Karpas-422 (cell line): ENCODE results near the gene DMPK. TPM values are rescaled to one million over a fixed set of nuclear protein-coding genes. Genes with fewer than 3 reads are reported as not detected.
"Not testable (repeated sequence)": the region's sequence is repeated elsewhere in the genome, so short reads cannot be mapped to it uniquely, and the experiment has no call there.

Experiments used
- DNase-seq: peaks from one replicate; pipeline ENCODE4 v3.0.0-alpha.2; 2015
- H2AFZ ChIP-seq: fragments of 200-600 bp; sonication (generic); 2 replicates; pipeline ENCODE4 v1.6.1; 2014; ENCODE audit warnings: antibody characterized with exemption, low read length, mixed read lengths
- H3K27ac ChIP-seq: fragments of 200-600 bp; sonication (generic); 2 replicates; pipeline ENCODE4 v1.5.1; 2014; ENCODE audit warnings: mild to moderate bottlenecking, low read length, moderate library complexity
- H3K27me3 ChIP-seq: fragments of 200-600 bp; sonication (generic); 2 replicates; pipeline ENCODE4 v1.6.1; 2014; ENCODE audit warnings: low read length, mixed read lengths
- H3K36me3 ChIP-seq: fragments of 200-600 bp; sonication (generic); 2 replicates; pipeline ENCODE4 v1.6.1; 2014; ENCODE audit warnings: low read length, mixed read lengths; ENCODE audit not compliant: insufficient read depth
- H3K4me1 ChIP-seq: fragments of 200-600 bp; sonication (generic); 2 replicates; pipeline ENCODE4 v1.6.1; 2014; ENCODE audit warnings: mild to moderate bottlenecking, low read length, mixed read lengths
- H3K4me2 ChIP-seq: fragments of 200-600 bp; sonication (generic); 2 replicates; pipeline ENCODE4 v1.6.1; 2014; ENCODE audit warnings: low read length, low read depth, mild to moderate bottlenecking; ENCODE audit not compliant: poor library complexity, severe bottlenecking
- H3K4me3 ChIP-seq: fragments of 200-600 bp; sonication (generic); 2 replicates; pipeline ENCODE4 v1.5.1; 2014; ENCODE audit warnings: mild to moderate bottlenecking, antibody characterized with exemption, low read length, mixed read lengths
- H3K79me2 ChIP-seq: fragments of 200-600 bp; sonication (generic); 2 replicates; pipeline ENCODE4 v1.6.1; 2014; ENCODE audit warnings: mild to moderate bottlenecking, low read length, mixed read lengths
- H3K9ac ChIP-seq: fragments of 200-600 bp; sonication (generic); 2 replicates; pipeline ENCODE4 v1.6.0; 2014; ENCODE audit warnings: low read length
- H3K9me2 ChIP-seq: fragments of 200-600 bp; sonication (generic), shearing (Covaris generic); replicated peaks from 2 replicates; pipeline ENCODE4 v1.6.0; 2014; ENCODE audit warnings: mild to moderate bottlenecking, low read length, moderate library complexity; ENCODE audit not compliant: insufficient read depth
- H3K9me3 ChIP-seq: fragments of 300-700, 200-600 bp; sonication (generic); 2 replicates; pipeline ENCODE4 v1.6.1; 2014; ENCODE audit warnings: low read length, mixed read lengths
- H4K20me1 ChIP-seq: fragments of 200-600 bp; sonication (generic); 2 replicates; pipeline ENCODE4 v1.6.1; 2014; ENCODE audit warnings: mild to moderate bottlenecking, antibody characterized with exemption, low read length, low read depth; ENCODE audit not compliant: insufficient read depth
- total RNA-seq: library from RNA; depleted of rRNA; stranded (reverse); fragments of >200 nt; shearing (Covaris generic); gene quantifications from 2 replicates; pipeline ENCODE4 v1.2.3, GENCODE V29; 2014; ENCODE audit warnings: low replicate concordance

DMPK gene
- total RNA-seq, 1 experiment from 2014 or later, result 11.5 TPM

DNA sequence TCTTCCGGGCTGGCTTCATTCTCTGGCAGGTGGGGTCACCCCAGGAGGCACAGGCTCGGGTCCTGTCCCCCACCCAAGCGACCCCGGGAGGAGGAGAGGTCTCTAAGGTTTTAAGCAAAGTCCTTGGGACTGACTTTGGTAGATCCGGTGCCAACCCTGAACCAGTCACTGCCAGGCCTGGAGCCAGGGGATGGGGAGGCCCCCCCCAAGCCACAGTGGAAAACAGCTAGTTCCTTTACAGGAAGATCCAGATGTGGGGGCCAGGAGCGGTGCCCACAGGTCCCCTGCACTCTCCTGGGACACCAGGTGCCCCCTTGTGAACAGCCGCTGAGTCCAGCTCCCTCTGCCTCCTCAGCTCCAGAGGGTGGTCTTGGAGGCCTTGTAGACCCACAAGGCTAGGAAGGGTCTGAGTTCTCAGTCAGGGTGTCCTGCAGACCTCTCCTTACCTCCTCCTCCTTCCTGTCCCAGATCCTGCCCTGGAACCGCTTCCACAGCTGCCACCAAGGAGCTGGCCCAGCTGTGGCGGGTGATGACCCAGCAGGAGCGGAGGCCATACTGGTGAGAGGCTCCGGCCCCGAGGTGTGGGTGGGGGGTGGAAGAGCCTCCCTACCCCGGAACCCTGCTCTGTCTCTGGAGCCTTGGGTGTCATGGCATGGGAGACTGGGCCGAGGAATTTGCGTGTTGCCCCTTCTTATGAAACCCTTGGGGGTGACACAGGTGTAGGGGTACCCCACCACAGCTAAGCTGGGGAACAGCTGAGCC, 19.2 kb downstream of the DMPK start:
- no peaks in the 10 kb centered on the region for H4K20me1 ChIP-seq
- H3K27me3 ChIP-seq, result no peaks in the 10 kb centered on the region
- DNase-seq, result no peak

GRCh38 chr19:45761714-45762113, 20.6 kb downstream of the DMPK start:
- Histone ChIP-seq H3K79me2 (no peaks in the 10 kb centered on the region), H2AFZ (no peak overlapping the region), H3K9ac (no peak overlapping the region), H3K4me3 (no peak overlapping the region), H3K4me2 (no peak overlapping the region), H3K9me2 (no peaks in the 10 kb centered on the region), H3K27ac (no peak overlapping the region), H3K4me1 (no peaks in the 10 kb centered on the region), H3K27me3 (no peaks in the 10 kb centered on the region), H4K20me1 (no peaks in the 10 kb centered on the region), H3K36me3 (no peaks in the 10 kb centered on the region), H3K9me3 (no peaks in the 10 kb centered on the region)
- DNase-seq, result no peak

More for the DNA sequence above, 19.2 kb downstream of the DMPK start:
- H3K79me2 ChIP-seq, result no peaks in the 10 kb centered on the region
- no peak overlapping the region for H2AFZ ChIP-seq
- H3K4me1 ChIP-seq, result peaks cover 3% of the 10 kb centered on the region
- H3K27ac ChIP-seq, result no peak overlapping the region
- H3K9me3 ChIP-seq, result no peaks in the 10 kb centered on the region
- H3K36me3 ChIP-seq, result no peaks in the 10 kb centered on the region
- no peaks in the 10 kb centered on the region for H3K9me2 ChIP-seq
- no peak overlapping the region for H3K4me3 ChIP-seq
- H3K9ac ChIP-seq, result no peak overlapping the region
- H3K4me2 ChIP-seq, result no peak overlapping the region

DNA sequence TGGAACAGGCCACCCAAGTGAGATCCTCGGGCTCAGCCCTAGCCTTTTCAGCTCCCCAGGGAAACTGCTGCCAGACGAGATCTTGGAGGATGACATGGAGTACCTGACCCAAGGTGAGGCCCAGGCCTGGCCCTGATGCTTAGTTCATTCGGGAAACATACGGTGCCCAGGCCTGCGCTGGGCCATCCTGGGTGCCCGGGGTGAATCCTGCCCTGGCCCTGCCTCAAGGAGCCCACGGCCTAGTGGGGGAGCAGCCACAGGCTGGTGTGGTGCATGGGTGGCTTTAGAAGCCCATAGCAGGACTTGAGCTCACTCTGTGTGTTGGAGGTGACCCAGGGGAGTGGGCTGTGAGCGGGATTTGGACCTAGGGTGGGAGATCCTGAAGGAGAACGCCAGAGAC, 23.4 kb downstream of the DMPK start:
- DNase-seq, result no peak

GRCh38 chr19:45757695-45758094, 24.6 kb downstream of the DMPK start:
- Histone ChIP-seq H3K36me3 (no peaks in the 10 kb centered on the region), H3K9ac (no peak overlapping the region), H3K4me3 (no peak overlapping the region), H3K4me2 (no peak overlapping the region), H3K9me3 (no peaks in the 10 kb centered on the region), H3K27me3 (no peaks in the 10 kb centered on the region), H3K9me2 (no peaks in the 10 kb centered on the region), H3K4me1 (peaks cover 4% of the 10 kb centered on the region; the same call in 1 of the 2 replicates), H4K20me1 (no peaks in the 10 kb centered on the region), H3K27ac (no peak overlapping the region), H2AFZ (no peak overlapping the region), H3K79me2 (no peaks in the 10 kb centered on the region)
- no peak for DNase-seq

More for the DNA sequence above, 23.4 kb downstream of the DMPK start:
- Histone ChIP-seq H3K4me3 (no peak overlapping the region), H3K27me3 (no peaks in the 10 kb centered on the region), H3K9me2 (no peaks in the 10 kb centered on the region), H3K4me2 (no peak overlapping the region), H2AFZ (no peak overlapping the region), H3K36me3 (no peaks in the 10 kb centered on the region), H3K4me1 (no peaks in the 10 kb centered on the region), H4K20me1 (no peaks in the 10 kb centered on the region), H3K79me2 (no peaks in the 10 kb centered on the region), H3K27ac (no peak overlapping the region), H3K9ac (no peak overlapping the region), H3K9me3 (no peaks in the 10 kb centered on the region)

- DNase-seq, result no peak
- no peaks in the 10 kb centered on the region for H4K20me1 ChIP-seq
- no peak overlapping the region for H2AFZ ChIP-seq
- H3K4me2 ChIP-seq, result no peak overlapping the region
- peaks cover 4% of the 10 kb centered on the region; the same call in 1 of the 2 replicates for H3K4me1 ChIP-seq
- no peak overlapping the region for H3K27ac ChIP-seq
- no peak overlapping the region for H3K4me3 ChIP-seq
- H3K27me3 ChIP-seq, result no peaks in the 10 kb centered on the region
- H3K36me3 ChIP-seq, result no peaks in the 10 kb centered on the region
- no peak overlapping the region for H3K9ac ChIP-seq
- no peaks in the 10 kb centered on the region for H3K79me2 ChIP-seq
- no peaks in the 10 kb centered on the region for H3K9me3 ChIP-seq
- H3K9me2 ChIP-seq, result no peaks in the 10 kb centered on the region
Measured at GRCh38 chr19:45754323-45754722, 28.0 kb downstream of the DMPK start.

DNA sequence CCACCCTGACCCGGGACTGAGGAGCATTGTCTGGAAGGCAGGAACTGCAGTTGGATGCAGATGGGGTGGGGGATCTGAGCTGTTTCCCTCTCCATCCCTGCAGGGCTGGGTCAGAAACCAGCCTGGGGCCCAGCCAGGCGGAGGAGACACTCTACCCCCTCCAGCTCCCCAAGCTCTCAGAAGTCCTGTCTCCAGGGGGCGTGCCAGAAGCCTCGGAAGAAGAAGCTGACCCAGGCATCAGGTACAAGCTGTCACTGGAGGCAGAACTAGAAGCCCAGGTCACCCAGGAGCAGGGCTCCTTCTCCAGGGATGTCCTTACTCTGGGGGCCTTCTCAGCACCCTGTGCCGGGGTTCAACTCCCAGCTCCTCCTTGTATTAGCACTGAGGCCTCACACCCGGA, 28.7 kb downstream of the DMPK start:
- peak; percentile 78 for DNase-seq
- H3K9ac ChIP-seq, result no peak overlapping the region
- no peaks in the 10 kb centered on the region for H3K36me3 ChIP-seq
- no peak overlapping the region for H2AFZ ChIP-seq
- no peak overlapping the region for H3K4me2 ChIP-seq
- no peaks in the 10 kb centered on the region for H4K20me1 ChIP-seq
- no peaks in the 10 kb centered on the region for H3K9me2 ChIP-seq
- H3K27ac ChIP-seq, result no peak overlapping the region
- H3K4me3 ChIP-seq, result no peak overlapping the region
- H3K79me2 ChIP-seq, result no peaks in the 10 kb centered on the region
- no peaks in the 10 kb centered on the region for H3K27me3 ChIP-seq
- H3K4me1 ChIP-seq, result peaks cover 4% of the 10 kb centered on the region; the same call in 1 of the 2 replicates
- no peaks in the 10 kb centered on the region for H3K9me3 ChIP-seq

DNA sequence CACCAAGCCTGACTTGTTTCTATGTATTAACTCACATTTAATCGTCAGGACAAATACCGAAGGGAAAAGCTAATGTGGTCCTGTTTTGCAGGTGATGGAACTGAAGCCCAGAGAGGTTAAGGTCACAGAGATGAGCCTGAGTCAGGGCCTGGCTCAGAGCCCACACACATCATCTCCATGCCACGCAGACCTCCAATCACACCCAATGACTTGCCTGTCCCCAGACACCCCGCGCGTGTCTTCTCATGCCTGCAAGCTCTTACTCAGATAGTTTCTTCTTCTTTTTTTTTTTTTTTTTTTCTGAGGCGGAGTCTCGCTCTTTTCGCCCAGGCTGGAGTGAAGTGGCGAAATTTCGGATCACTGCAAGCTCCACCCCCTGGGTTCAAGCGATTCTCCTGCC, 29.7 kb downstream of the DMPK start:
- H3K4me1 ChIP-seq, result peaks cover 4% of the 10 kb centered on the region; the same call in 1 of the 2 replicates
- H3K9ac ChIP-seq, result no peak overlapping the region
- no peak for DNase-seq

GRCh38 chr19:45751483-45751882, 30.8 kb downstream of the DMPK start:
- not testable (repeated sequence) for H4K20me1 ChIP-seq, H3K4me3 ChIP-seq, H3K27ac ChIP-seq, DNase-seq, H3K9ac ChIP-seq, H3K36me3 ChIP-seq, H3K27me3 ChIP-seq, H3K79me2 ChIP-seq, H3K4me2 ChIP-seq, H3K9me3 ChIP-seq, H2AFZ ChIP-seq, H3K4me1 ChIP-seq, H3K9me2 ChIP-seq

More for the DNA sequence above, 29.7 kb downstream of the DMPK start:
- no peak overlapping the region for H3K4me3 ChIP-seq
- H2AFZ ChIP-seq, result no peak overlapping the region
- H3K9me2 ChIP-seq, result no peaks in the 10 kb centered on the region
- H3K27ac ChIP-seq, result no peak overlapping the region
- no peak overlapping the region for H3K4me2 ChIP-seq
- H3K27me3 ChIP-seq, result no peaks in the 10 kb centered on the region
- H4K20me1 ChIP-seq, result no peaks in the 10 kb centered on the region
- no peaks in the 10 kb centered on the region for H3K9me3 ChIP-seq
- no peaks in the 10 kb centered on the region for H3K36me3 ChIP-seq
- no peaks in the 10 kb centered on the region for H3K79me2 ChIP-seq
